ENCODE measurements around the gene GANAB.

GANAB gene

GRCh38 chr11:62607714-62608113 lies 38.7 kb downstream of the GANAB start:
- Histone ChIP-seq H2AFZ (ENCODE audit: low read length, unreplicated experiment) (no peak overlapping the region), H3K36me3 (ENCODE audit: insufficient read depth, low read length) (peaks cover 7% of the 10 kb centered on the region; the same call in 1 of the 2 replicates), H3K27ac (ENCODE audit: low read depth, low read length) (no peak overlapping the region), H3K4me1 (ENCODE audit: control insufficient read depth, insufficient read depth, low read length, unreplicated experiment) (peaks cover 14% of the 10 kb centered on the region), H3K79me2 (ENCODE audit: control insufficient read depth, insufficient read depth, low read length, unreplicated experiment) (peaks cover 8% of the 10 kb centered on the region), H3K4me3 (ENCODE audit: low read depth, low read length) (no peak overlapping the region), H3K27me3 (ENCODE audit: insufficient read depth, low read length) (no peaks in the 10 kb centered on the region)

DNA sequence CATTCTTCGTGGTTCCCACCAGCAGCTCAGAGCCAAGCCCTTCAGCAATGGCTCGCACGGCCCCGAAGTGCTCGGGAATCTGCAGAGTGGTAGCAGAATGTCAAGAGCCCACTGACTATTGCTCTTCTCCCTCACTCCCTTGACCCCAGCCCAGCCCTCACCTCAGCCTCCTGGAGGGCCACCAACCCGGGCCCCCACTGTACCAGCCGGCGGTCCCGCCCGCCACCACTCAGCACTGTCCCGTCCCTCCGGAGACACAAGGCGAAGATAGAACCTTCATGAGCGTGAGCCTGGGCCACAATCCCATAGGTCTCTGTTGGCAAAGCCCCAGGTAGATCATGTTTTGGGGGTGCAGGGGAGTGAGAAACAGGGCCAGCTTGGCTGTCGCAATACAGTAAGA lies 40.5 kb downstream of the GANAB start:
- Histone ChIP-seq H3K27ac (ENCODE audit: low read depth, low read length) (no peak overlapping the region), H3K36me3 (ENCODE audit: insufficient read depth, low read length) (peaks cover 7% of the 10 kb centered on the region; the same call in 1 of the 2 replicates), H3K79me2 (ENCODE audit: control insufficient read depth, insufficient read depth, low read length, unreplicated experiment) (peaks cover 11% of the 10 kb centered on the region), H3K27me3 (ENCODE audit: insufficient read depth, low read length) (no peaks in the 10 kb centered on the region), H2AFZ (ENCODE audit: low read length, unreplicated experiment) (no peak overlapping the region), H3K4me1 (ENCODE audit: control insufficient read depth, insufficient read depth, low read length, unreplicated experiment) (peaks cover 12% of the 10 kb centered on the region), H3K4me3 (ENCODE audit: low read depth, low read length) (no peak overlapping the region)

- H3K27me3 ChIP-seq (ENCODE audit: insufficient read depth, low read length), result no peaks in the 10 kb centered on the region
- H3K79me2 ChIP-seq (ENCODE audit: control insufficient read depth, insufficient read depth, low read length, unreplicated experiment), result peaks cover 13% of the 10 kb centered on the region
- H3K27ac ChIP-seq (ENCODE audit: low read depth, low read length), result no peak overlapping the region
- no peak overlapping the region for H2AFZ ChIP-seq (ENCODE audit: low read length, unreplicated experiment)
- no peak overlapping the region for H3K4me3 ChIP-seq (ENCODE audit: low read depth, low read length)
- peaks cover 7% of the 10 kb centered on the region; the same call in 1 of the 2 replicates for H3K36me3 ChIP-seq (ENCODE audit: insufficient read depth, low read length)
- H3K4me1 ChIP-seq (ENCODE audit: control insufficient read depth, insufficient read depth, low read length, unreplicated experiment), result peaks cover 7% of the 10 kb centered on the region
Measured at GRCh38 chr11:62605467-62605866, 40.9 kb downstream of the GANAB start.

DNA sequence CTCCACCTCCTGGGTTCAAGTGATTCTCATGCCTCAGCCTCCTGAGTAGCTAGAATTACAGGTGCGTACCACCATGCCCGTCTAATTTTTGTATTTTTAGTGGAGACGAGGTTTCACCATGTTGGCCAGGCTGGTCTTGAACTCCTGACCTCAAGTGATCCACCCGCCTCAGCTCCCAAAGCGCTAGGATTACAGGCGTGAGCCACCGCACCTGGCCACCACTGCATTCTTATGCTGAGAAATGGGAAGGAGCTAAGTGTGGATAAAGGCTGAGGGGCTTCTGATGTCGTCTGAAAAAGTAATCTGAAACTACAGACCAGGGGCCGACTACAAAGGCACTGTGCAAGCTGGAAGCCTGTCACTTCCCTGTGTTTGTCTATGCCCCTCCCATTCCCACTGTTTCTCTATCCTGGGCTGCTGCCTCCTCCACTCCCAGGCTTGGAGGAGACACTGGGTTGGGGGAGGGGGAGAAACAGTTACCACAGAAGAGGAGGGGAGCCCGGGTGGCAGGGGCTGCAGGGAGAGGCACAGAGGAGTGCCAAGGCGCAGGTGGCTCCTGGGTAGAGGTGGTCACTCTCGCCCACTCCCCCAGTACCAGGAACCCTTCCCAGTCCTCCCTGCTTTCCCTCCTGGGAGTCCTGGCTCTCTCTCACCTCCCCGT lies 41.8 kb downstream of the GANAB start:
- Histone ChIP-seq H3K79me2 (ENCODE audit: control insufficient read depth, insufficient read depth, low read length, unreplicated experiment) (peaks cover 22% of the 10 kb centered on the region), H2AFZ (ENCODE audit: low read length, unreplicated experiment) (no peak overlapping the region), H3K27ac (ENCODE audit: low read depth, low read length) (no peak overlapping the region), H3K36me3 (ENCODE audit: insufficient read depth, low read length) (peaks cover 13% of the 10 kb centered on the region; the same call in 1 of the 2 replicates), H3K27me3 (ENCODE audit: insufficient read depth, low read length) (no peaks in the 10 kb centered on the region), H3K4me1 (ENCODE audit: control insufficient read depth, insufficient read depth, low read length, unreplicated experiment) (peaks cover 13% of the 10 kb centered on the region), H3K4me3 (ENCODE audit: low read depth, low read length) (no peak overlapping the region)

GRCh38 chr11:62603776-62604299 lies 42.6 kb downstream of the GANAB start:
- no peak overlapping the region for H3K4me3 ChIP-seq (ENCODE audit: low read depth, low read length)
- peaks cover 25% of the 10 kb centered on the region for H3K79me2 ChIP-seq (ENCODE audit: control insufficient read depth, insufficient read depth, low read length, unreplicated experiment)
- H3K36me3 ChIP-seq (ENCODE audit: insufficient read depth, low read length), result peaks cover 14% of the 10 kb centered on the region; the same call in 1 of the 2 replicates

GRCh38 chr11:62603072-62603408 lies 43.4 kb downstream of the GANAB start:
- Histone ChIP-seq H3K4me3 (ENCODE audit: low read depth, low read length) (peak overlapping the region; percentile 92), H3K36me3 (ENCODE audit: insufficient read depth, low read length) (peaks cover 19% of the 10 kb centered on the region; the same call in 1 of the 2 replicates), H3K79me2 (ENCODE audit: control insufficient read depth, insufficient read depth, low read length, unreplicated experiment) (peaks cover 33% of the 10 kb centered on the region), H3K27ac (ENCODE audit: low read depth, low read length) (no peak overlapping the region), H3K4me1 (ENCODE audit: control insufficient read depth, insufficient read depth, low read length, unreplicated experiment) (peaks cover 21% of the 10 kb centered on the region), H3K27me3 (ENCODE audit: insufficient read depth, low read length) (no peaks in the 10 kb centered on the region), H2AFZ (ENCODE audit: low read length, unreplicated experiment) (no peak overlapping the region)

More at GRCh38 chr11:62603776-62604299, 42.6 kb downstream of the GANAB start:
- peaks cover 16% of the 10 kb centered on the region for H3K4me1 ChIP-seq (ENCODE audit: control insufficient read depth, insufficient read depth, low read length, unreplicated experiment)
- no peaks in the 10 kb centered on the region for H3K27me3 ChIP-seq (ENCODE audit: insufficient read depth, low read length)
- no peak overlapping the region for H3K27ac ChIP-seq (ENCODE audit: low read depth, low read length)
- no peak overlapping the region for H2AFZ ChIP-seq (ENCODE audit: low read length, unreplicated experiment)

GRCh38 chr11:62602141-62603071 lies 44.0 kb downstream of the GANAB start:
- Histone ChIP-seq H3K27me3 (ENCODE audit: insufficient read depth, low read length) (no peaks in the 10 kb centered on the region), H3K36me3 (ENCODE audit: insufficient read depth, low read length) (peaks cover 25% of the 10 kb centered on the region; the same call in 1 of the 2 replicates), H3K4me1 (ENCODE audit: control insufficient read depth, insufficient read depth, low read length, unreplicated experiment) (peaks cover 21% of the 10 kb centered on the region), H3K27ac (ENCODE audit: low read depth, low read length) (peak overlapping the region; percentile 52), H3K79me2 (ENCODE audit: control insufficient read depth, insufficient read depth, low read length, unreplicated experiment) (peaks cover 38% of the 10 kb centered on the region), H2AFZ (ENCODE audit: low read length, unreplicated experiment) (peak overlapping the region; percentile 76), H3K4me3 (ENCODE audit: low read depth, low read length) (peak overlapping the region; percentile 92)

- Histone ChIP-seq H3K27me3 (ENCODE audit: insufficient read depth, low read length) (no peaks in the 10 kb centered on the region), H3K27ac (ENCODE audit: low read depth, low read length) (peak within 1 kb of the TSS; percentile 83), H2AFZ (ENCODE audit: low read length, unreplicated experiment) (peak within 1 kb of the TSS; percentile 78), H3K4me3 (ENCODE audit: low read depth, low read length) (peak within 1 kb of the TSS; percentile 92), H3K79me2 (ENCODE audit: control insufficient read depth, insufficient read depth, low read length, unreplicated experiment) (peaks cover 39% of the 10 kb centered on the region), H3K4me1 (ENCODE audit: control insufficient read depth, insufficient read depth, low read length, unreplicated experiment) (peaks cover 21% of the 10 kb centered on the region), H3K36me3 (ENCODE audit: insufficient read depth, low read length) (peaks cover 28% of the 10 kb centered on the region; the same call in 1 of the 2 replicates)
Measured at GRCh38 chr11:62601372-62602140, 44.9 kb downstream of the GANAB start, which contains the start of gene MTA2. MTA2 (minus strand) TSS chr11:62601865; CDS start chr11:62601450, 415 bp downstream.

GRCh38 chr11:62601122-62601371 lies 45.4 kb downstream of the GANAB start:
- Histone ChIP-seq H2AFZ (ENCODE audit: low read length, unreplicated experiment) (peak overlapping the region; percentile 78), H3K79me2 (ENCODE audit: control insufficient read depth, insufficient read depth, low read length, unreplicated experiment) (peaks cover 40% of the 10 kb centered on the region), H3K27me3 (ENCODE audit: insufficient read depth, low read length) (no peaks in the 10 kb centered on the region), H3K27ac (ENCODE audit: low read depth, low read length) (peak overlapping the region; percentile 83), H3K36me3 (ENCODE audit: insufficient read depth, low read length) (peaks cover 25% of the 10 kb centered on the region; the same call in 1 of the 2 replicates), H3K4me1 (ENCODE audit: control insufficient read depth, insufficient read depth, low read length, unreplicated experiment) (peaks cover 21% of the 10 kb centered on the region), H3K4me3 (ENCODE audit: low read depth, low read length) (peak overlapping the region; percentile 92)
